KBM-7 (cell line): ENCODE measurements around the gene ST6GALNAC5.

Source experiments
- DNase-seq: peaks from one replicate; pipeline ENCODE4 v3.0.0-alpha.2; 2015
- in situ Hi-C: fragments of 300-500 bp; cut with MboI; formaldehyde crosslinking; loops from 2 replicates; pipeline ENCODE4 v1.14.3; 2020; ENCODE audit warnings: low sequenced_read_pairs, low pct_unique_long_range_greater_than_20kb, mixed read lengths

The ST6GALNAC5 gene

GRCh38 chr1:77031106-77031662 lies 163.9 kb downstream of the ST6GALNAC5 start:
- DNase-seq: no peak
- in situ Hi-C loops: no loop called here

GRCh38 chr1:77036560-77036959 lies 169.3 kb downstream of the ST6GALNAC5 start:
- no peak for DNase-seq
- in situ Hi-C loops: no loop called here

- in situ Hi-C loops: no loop called here
- no peak for DNase-seq
These were observed 169.8 kb downstream of the ST6GALNAC5 start for GRCh38 chr1:77037038-77037437.

- in situ Hi-C loops: no loop called here
- no peak for DNase-seq
These were observed 170.7 kb downstream of the ST6GALNAC5 start for GRCh38 chr1:77038000-77038399.

- in situ Hi-C loops: no loop called here
- DNase-seq: no peak
These were observed 171.8 kb downstream of the ST6GALNAC5 start for GRCh38 chr1:77039111-77039510.

- in situ Hi-C loops: no loop called here
- DNase-seq: no peak
These were observed 172.5 kb downstream of the ST6GALNAC5 start for GRCh38 chr1:77039739-77040138.

- DNase-seq: no peak
These were observed 173.5 kb downstream of the ST6GALNAC5 start for GRCh38 chr1:77040826-77041225.

GRCh38 chr1:77044133-77044849 lies 177.0 kb downstream of the ST6GALNAC5 start:
- in situ Hi-C loops: no loop called here
- DNase-seq: no peak

More at GRCh38 chr1:77040826-77041225, 173.5 kb downstream of the ST6GALNAC5 start:
- in situ Hi-C loops: no loop called here

GRCh38 chr1:77047575-77047974 lies 180.3 kb downstream of the ST6GALNAC5 start:
- no peak for DNase-seq
- in situ Hi-C loops: no loop called here

- peak; percentile 30 for DNase-seq
- in situ Hi-C loops: no loop called here
These were observed 180.8 kb downstream of the ST6GALNAC5 start for GRCh38 chr1:77047978-77048614.

GRCh38 chr1:77048615-77049005 lies 181.3 kb downstream of the ST6GALNAC5 start:
- DNase-seq: no peak
- in situ Hi-C loops: no loop called here

- no peak for DNase-seq
- in situ Hi-C loops: no loop called here
These were observed 184.1 kb downstream of the ST6GALNAC5 start for GRCh38 chr1:77051425-77051824.

GRCh38 chr1:77056525-77056924 lies 189.2 kb downstream of the ST6GALNAC5 start:
- DNase-seq: no peak
- in situ Hi-C loops: no loop called here

GRCh38 chr1:77057994-77058585 lies 190.8 kb downstream of the ST6GALNAC5 start:
- no peak for DNase-seq
- in situ Hi-C loops: no loop called here

- in situ Hi-C loops: no loop called here
- peak; percentile 82 for DNase-seq
These were observed 192.7 kb downstream of the ST6GALNAC5 start for GRCh38 chr1:77060000-77060399.

GRCh38 chr1:77061162-77061561 lies 193.9 kb downstream of the ST6GALNAC5 start:
- DNase-seq: no peak
- in situ Hi-C loops: no loop called here

GRCh38 chr1:77063118-77063517 lies 195.8 kb downstream of the ST6GALNAC5 start:
- in situ Hi-C loops: no loop called here
- no peak for DNase-seq

- no peak for DNase-seq
- in situ Hi-C loops: no loop called here
These were observed 197.0 kb downstream of the ST6GALNAC5 start for GRCh38 chr1:77064246-77064645.

- in situ Hi-C loops: no loop called here
- DNase-seq: no peak
These were observed 198.5 kb downstream of the ST6GALNAC5 start for GRCh38 chr1:77065693-77066342.

- DNase-seq: no peak
- in situ Hi-C loops: no loop called here
These were observed 200.7 kb downstream of the ST6GALNAC5 start for GRCh38 chr1:77068013-77068412.
